Measurements from ENCODE around the gene PCDHA9.
"Not testable (repeated sequence)": the region's sequence is repeated elsewhere in the genome, so short reads cannot be mapped to it uniquely, and the experiment has no call there.

- TF ChIP-seq CTCF (IDR thresholded peaks at IDR 0.05); EP300 (IDR thresholded peaks at IDR 0.05; ENCODE audit: low read depth); POLR2AphosphoS5 (IDR thresholded peaks at IDR 0.05): not testable (repeated sequence)
Measured at GRCh38 chr5:140808241-140808888, 39.8 kb upstream of the PCDHA9 start.

All from transverse colon (tissue), 4 donors.